Choroid plexus epithelial cell (primary cell): Measurements from ENCODE around the gene FOXP4.

ENCODE experiments used
- DNase-seq: peaks from one replicate; pipeline ENCODE4 v3.0.0-alpha.2; 2010; ENCODE audit warnings: low read depth
- H3K4me3 ChIP-seq: 2 replicates; pipeline ENCODE4 v1.5.1; 2011; ENCODE audit warnings: low read depth, mild to moderate bottlenecking, control low read depth, low read length, moderate library complexity
- TF ChIP-seq, protein P1 (sequence below): conservative IDR thresholded peaks from 2 replicates; pipeline ENCODE4 v1.5.1; 2011; ENCODE audit warnings: low read depth, mild to moderate bottlenecking, control low read depth, inconsistent platforms, low read length, moderate library complexity

FOXP4 gene

DNA sequence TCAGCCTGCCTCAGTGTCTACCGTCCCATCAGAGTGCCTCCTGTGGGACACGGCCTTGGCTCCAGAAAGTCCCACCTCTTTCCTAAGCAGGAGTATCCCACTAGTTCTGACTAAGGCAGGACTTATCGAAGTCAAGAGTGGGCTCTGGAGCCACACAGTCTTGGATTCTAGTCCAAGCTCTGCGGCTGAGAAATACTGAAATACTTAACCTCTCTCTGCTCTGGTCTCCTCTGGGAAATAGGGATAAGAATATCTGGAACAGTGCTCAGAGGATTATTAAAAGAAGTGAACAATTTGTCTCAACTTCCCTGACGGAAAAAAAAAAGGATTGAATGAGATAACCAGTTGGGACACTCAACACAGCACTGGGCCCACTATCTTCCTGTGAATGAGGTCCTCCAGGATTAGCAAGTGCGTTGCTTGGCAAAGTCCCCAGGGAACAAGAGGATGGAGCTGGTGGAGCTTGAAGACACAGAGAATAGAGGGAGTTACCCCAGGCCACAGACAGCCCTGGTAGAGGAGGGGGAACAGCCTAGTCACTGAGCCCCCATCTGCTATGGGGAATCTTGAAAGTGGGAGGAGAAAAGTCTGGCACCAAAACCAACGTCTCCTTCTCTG is 34.6 kb upstream of the FOXP4 start:
- H3K4me3 ChIP-seq: no peak overlapping the region
- TF ChIP-seq, protein P1, sequence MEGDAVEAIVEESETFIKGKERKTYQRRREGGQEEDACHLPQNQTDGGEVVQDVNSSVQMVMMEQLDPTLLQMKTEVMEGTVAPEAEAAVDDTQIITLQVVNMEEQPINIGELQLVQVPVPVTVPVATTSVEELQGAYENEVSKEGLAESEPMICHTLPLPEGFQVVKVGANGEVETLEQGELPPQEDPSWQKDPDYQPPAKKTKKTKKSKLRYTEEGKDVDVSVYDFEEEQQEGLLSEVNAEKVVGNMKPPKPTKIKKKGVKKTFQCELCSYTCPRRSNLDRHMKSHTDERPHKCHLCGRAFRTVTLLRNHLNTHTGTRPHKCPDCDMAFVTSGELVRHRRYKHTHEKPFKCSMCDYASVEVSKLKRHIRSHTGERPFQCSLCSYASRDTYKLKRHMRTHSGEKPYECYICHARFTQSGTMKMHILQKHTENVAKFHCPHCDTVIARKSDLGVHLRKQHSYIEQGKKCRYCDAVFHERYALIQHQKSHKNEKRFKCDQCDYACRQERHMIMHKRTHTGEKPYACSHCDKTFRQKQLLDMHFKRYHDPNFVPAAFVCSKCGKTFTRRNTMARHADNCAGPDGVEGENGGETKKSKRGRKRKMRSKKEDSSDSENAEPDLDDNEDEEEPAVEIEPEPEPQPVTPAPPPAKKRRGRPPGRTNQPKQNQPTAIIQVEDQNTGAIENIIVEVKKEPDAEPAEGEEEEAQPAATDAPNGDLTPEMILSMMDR: no peak
- no peak for DNase-seq

DNA sequence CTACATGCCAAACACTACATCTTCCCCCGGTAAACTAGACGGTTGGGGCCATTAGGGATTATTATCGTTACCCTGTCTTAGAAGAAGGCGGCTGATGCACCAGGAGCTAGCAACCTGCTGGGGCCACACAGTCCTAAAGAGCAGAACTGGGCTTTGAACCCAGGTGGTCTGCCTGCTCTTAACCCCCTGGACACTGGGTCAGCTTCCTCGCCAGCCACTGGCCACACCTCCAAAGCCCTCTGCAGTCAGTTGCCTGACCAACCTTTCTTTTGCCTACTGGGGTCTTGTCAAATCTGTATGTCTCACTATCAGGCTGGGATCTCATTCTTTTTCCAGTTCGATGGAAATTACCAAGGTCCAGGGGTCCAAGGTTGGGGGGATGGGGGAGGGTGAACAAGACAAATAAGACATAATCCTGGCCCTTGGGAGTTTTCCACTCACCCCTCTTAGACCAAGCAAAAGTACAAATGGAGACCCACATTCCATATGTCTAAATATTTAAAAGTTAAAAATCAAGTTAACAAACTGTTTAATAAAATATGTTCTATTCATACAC is 34.0 kb upstream of the FOXP4 start:
- DNase-seq: no peak
- no peak overlapping the region for H3K4me3 ChIP-seq
- TF ChIP-seq, protein P1: no peak

DNA sequence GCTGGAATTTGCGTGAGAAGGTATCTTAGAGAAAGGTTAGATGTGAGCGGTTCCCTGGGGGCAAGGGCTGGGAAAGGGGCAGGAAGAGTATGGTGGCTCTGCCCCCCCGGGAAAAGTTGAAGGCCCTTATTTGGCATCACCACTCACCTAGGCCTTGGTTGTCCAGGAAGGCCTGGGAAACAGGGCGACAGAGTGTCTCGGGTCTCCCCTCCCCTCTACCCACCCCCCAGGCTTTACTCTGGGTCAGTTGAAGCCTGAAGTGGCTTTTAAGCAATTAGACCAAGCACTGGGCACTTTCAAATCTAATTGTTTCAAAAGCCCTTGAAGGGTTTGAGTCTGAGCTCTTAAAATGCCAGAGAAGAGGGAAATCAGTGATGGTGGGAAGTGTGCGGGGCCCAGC is 30.2 kb upstream of the FOXP4 start:
- TF ChIP-seq, protein P1: no peak
- no peak for DNase-seq
- no peak overlapping the region for H3K4me3 ChIP-seq

DNA sequence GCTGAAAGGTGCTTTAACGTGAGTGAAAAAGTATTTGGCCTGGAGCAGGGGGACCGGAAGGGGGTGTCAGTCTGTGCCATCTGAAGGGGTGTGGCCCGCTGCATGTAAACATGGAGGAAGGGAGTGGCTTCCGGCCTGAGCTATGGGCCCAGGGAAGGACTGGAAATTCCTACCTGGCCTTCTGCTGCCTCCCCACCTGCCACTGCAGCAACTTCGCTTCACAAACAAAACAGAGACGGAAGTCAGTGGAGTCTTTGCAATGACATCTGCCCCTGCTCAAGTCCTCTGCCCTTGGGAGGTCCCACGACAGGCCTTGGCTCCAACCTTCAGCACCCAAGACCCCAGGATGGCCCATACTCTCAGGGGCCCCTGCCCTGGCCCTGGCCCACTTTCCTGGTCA is 28.1 kb upstream of the FOXP4 start:
- TF ChIP-seq, protein P1: no peak

DNA sequence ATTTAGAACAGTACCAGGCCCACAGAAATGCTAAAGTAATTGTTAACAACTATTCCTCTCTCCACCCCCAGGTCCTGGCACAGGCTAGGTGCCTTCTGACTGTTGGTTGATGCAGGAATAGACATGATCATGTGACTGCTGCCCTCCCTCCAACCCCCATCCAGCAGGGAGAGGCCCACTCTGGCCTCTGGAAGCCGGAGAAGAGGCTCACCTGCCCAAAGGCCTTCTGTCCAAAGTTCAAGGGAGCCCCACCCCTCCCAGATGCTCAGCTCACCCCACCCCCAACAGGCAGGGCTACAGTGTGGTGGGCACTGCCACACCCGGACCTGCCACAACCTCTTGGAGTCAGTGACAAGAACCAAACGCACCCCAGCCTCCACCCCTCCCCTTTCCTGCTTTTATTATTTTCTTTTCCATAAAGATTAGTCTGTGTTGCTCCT is 26.9 kb upstream of the FOXP4 start:
- TF ChIP-seq, protein P1: no peak
- H3K4me3 ChIP-seq: no peak overlapping the region
- DNase-seq: no peak

More for the DNA sequence above, 28.1 kb upstream of the FOXP4 start:
- no peak for DNase-seq
- H3K4me3 ChIP-seq: no peak overlapping the region

DNA sequence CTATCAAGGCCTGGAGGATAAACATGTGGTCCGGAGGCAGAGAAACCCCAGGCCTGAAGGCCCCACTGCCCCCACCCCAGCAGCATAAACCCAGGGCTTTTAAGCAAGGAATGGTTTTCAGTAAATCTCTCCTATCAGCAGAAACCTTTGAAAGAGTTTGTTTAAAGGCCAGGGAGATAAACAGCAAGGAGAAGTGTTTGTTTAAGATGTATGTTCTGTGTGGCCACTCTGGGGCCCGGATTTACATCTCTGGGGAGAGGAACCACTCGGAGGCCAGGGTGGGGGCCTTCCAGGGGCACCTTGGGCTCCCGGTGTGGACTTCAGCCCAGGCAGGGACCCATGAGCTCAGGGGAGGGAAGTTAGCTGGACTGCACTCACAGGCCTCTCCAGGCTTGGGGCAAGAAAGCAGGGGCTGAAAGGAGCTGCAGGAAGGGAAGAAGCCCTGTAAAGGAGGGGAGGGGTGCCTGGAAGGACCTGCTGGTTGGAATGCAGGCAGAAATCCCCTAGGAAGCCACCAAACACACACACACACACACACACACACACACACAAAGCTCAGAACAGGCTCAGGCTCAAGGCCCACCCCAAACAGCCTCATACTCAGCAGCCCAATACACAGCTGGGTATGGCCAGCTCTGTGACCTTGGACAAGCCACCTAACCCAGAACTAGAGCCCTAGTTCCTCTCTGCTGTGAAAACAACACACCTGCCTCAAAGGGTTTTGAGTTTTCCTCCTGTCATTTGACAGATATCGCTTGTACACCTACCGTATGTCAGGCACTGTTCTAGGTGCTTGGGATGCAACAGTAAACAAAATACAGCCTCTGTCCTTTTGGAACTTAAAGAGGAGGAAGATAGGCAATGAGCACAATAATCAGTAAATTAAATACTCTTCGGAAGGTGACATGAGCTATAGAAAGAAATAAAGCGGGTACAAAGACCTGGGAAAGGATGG is 26.2 kb upstream of the FOXP4 start:
- no peak overlapping the region for H3K4me3 ChIP-seq
- no peak for DNase-seq
- TF ChIP-seq, protein P1: no peak
